ENCODE results near the gene STIM1.
"Not testable (repeated sequence)": the region's sequence is repeated elsewhere in the genome, so short reads cannot be mapped to it uniquely, and the experiment has no call there.

The STIM1 gene

GRCh38 chr11:4084406-4085125, 229.1 kb downstream of the STIM1 start:
- no peak for DNase-seq

GRCh38 chr11:4085575-4085974, 230.1 kb downstream of the STIM1 start:
- no peak for DNase-seq

DNA sequence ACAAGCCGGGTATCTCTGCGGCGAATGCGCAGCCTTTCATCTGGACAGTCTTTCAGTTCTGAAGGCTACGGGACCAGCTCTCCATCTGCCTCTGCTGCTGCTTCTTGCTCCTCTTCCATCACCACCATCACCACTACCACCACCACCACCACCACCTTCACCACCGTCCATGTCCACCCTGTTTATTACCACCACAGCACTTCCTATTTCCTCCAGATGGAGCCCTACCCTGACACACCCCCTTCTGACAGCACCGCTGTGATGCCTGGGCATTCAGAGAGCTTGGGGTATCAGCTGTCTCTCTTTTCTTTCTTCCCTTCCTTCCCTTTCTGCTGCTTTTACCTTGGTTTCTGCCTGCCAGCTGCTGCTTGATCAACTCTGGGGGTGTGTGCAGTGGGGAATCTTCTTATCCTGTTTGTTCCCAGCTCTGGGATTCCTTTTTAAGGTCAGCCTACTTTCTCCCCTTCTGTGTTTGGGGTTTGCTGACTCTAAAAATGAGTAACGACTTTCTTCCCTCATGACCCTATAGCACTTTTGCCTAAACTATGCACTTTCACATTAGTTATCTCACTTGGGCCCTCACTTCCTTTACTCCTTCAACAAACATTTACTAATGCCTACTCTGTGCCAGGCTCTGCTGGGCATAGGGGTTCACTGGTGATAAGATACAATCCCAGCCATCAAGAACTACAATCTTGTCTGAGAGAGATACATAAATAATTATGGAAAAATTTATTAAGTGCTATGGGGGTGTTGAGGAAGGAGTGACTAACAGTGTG, 231.3 kb downstream of the STIM1 start:
- DNase-seq, result no peak

- no peak for DNase-seq
Measured at GRCh38 chr11:4087551-4087950, 232.1 kb downstream of the STIM1 start.

DNA sequence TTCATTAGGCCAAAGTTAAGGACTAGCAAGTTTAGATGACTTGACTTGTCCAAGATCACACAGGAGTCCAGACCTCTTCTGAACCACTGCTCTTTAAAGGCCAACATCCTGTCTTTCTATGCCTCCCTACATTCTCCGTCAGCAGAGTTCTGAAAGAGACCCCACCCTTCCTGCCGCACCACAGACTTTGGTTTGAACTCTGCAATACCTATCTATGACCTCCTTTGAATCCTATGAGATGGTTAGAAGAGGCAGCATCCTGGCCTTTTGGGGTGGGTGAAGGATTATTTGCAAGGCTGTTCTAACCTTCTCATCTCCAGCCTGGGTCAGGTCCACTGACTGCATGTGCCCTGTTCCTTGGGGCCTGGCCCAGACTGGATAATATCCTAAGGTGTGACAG, 234.8 kb downstream of the STIM1 start:
- no peak for DNase-seq

DNA sequence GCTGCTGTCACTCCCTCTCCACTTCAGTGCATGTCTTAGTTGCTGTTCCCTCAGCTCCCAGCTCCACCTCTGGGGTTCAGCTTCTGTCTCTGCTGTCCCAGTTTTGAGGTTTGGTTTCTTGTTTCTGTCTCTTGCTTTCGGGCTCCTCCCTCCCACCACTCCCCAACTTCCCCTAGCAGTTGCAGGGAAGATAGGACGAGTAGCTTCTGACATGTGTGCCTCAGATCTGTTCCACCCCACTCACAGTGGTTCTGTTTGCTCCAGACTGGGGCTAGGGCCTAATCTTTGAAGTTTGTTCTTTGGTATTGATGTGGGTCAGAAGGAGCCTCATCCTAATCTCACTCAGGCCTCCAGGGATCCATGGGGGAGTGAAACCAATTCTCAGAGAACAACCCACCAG, 236.6 kb downstream of the STIM1 start:
- DNase-seq, result no peak

DNA sequence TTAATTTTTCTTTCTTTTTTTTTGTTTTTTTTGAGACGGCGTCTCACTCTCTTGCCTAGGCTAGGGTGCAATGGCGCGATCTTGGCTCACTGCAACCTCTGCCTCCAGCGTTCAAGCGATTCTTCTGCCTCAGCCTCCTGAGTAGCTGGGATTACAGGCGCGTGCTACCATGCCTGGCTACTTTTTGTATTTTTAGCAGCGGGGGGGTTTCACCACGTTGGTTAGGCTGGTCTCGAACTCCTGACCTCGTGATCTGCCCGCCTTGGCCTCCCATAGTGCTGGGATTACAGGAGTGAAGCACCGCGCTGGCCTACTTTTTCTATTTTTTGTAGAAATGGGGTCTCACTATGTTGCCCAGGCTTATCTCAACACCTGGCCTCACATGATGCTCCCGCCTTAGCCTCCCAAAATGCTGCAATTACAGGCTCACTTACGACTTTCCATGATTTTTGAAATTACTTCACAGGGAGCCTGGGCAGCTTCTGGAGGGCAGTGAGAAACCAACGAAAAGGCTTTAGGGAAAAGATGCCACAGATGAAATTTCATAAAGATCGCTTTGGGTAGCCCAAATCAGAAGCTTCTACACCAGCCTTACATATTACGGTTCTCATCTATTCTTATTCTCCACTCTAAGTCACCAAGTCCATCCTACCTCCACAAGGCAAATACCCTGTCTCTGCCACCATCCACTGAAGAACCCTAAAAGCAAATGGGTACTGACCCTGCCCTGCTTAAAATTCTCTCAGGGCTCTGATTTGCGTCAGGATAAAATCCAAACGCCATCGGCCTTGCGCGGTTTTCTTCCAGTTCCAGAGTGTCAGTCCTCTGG, 238.3 kb downstream of the STIM1 start:
- DNase-seq, result no peak

- peak; percentile 92 for DNase-seq
Measured at GRCh38 chr11:4094348-4095291, 239.2 kb downstream of the STIM1 start, which contains the start of gene RRM1. Gene RRM1 (plus strand): TSS chr11:4094799. CDS start chr11:4095013, 214 bp downstream.

DNA sequence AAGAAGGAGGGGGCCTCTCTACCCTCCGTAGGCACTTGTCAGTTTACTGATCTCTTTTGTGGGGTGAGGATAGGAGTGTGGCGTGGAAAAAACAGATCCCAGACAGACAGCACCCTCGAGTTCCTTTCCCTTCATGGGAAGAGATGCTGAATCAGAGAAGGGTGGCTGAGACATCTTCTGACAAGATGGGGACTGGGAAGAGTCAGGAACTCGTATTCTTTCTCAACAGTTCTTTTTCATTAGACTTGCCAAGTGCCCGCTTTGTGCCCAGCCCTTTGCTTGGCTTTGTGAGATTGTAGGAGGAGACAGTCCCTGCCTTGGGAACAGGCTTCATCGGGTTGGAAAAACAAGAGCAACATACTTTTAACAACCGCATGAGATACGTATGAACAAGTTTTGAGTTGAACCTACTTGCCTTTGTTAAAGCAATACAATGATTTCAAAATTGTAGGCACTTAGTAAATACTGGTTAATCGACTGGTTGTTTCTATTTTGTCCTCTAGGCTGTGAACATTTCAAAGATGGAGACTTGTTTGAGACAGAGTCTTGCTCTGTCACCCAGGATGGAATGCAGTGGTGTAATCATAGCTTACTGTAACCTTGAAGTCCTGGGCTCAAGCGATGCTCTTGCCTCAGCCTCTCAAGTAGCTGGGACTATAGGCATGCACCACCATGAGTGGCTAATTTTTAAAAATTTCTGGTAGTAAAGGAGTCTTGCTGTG, 240.2 kb downstream of the STIM1 start:
- no peak for DNase-seq

DNA sequence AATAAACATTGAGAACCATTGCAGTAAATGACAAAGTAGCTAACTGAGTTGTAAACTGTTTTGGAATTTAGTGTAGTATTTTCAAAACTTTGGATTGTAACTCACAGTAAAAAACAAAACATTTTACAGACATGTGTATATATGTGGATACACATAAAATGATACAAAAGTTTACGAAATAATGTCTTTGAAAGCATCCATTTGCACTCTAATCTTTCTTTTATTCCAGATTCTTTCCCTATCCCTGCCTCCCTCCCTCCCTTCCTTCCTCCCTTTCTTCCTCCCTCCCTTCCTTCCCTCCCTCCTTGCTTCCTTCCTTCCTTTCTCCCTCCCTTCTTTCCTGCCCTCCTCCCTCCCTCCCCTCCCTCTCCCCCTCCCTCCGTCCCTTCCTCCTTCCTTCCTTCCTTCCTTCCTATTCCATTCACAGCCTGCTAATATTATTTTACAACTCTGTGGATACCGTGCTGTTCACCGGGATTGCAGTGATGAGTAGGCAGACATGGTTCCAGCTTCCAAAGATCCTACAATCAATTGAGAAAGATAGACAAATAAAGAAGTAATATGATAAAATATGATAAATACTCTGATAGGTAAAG, 242.7 kb downstream of the STIM1 start:
- no peak for DNase-seq

GRCh38 chr11:4102711-4103110, 247.2 kb downstream of the STIM1 start:
- DNase-seq, result no peak

DNA sequence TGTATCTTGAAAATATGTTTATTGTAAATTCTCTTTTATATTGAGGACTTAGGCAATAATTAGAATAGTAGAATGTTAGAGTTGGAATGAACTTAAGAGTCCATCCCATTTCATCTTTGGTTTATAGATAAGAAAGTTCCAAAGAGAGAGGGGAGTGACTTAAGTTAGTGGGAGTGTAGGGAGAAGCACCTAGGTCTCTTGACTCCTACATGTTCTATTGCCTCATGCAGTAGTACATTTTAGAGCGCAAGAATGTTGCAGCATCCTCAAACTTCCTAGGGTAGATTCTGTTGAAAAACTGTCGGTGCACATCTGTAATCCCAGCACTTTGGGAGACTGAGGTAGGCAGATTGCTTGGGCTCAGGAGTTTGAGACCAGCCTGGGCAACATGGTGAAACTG, 247.8 kb downstream of the STIM1 start:
- DNase-seq, result no peak

GRCh38 chr11:4105916-4106315, 250.5 kb downstream of the STIM1 start:
- DNase-seq, result no peak

DNA sequence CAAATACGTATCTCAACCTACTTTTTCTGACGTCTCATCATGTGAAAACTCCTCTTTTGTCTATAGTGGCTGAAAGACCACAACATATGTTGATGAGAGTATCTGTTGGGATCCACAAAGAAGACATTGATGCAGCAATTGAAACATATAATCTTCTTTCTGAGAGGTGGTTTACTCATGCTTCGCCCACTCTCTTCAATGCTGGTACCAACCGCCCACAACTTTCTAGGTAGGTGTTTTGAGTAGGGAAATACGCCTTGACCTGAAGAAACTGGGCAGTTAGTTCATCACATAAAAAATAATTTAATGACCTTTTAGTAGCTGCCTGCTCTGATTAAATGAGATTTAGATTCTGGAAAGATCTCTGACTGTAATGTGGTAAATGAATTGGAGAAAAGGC, 256.4 kb downstream of the STIM1 start:
- no peak for DNase-seq

DNA sequence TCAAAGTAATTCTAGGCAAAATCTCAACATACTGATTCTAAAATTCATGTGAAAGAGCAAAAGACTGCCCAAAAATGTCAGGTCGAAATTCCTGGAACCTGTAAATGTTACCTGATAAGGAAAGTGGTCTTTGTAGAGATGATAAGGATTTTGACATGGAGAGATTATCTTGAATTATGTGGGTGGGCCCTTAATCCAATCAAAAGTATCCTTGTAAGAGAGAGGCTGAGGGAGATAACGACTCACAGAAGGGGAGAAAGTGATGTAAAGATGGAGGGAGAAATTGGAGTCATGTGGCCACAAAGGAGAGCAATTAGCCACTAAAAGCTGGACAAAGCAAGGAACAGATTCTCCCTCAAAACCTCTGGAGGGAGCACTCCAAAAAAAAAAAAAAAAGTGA, 259.7 kb downstream of the STIM1 start:
- no peak for DNase-seq

GRCh38 chr11:4118107-4118506, 262.6 kb downstream of the STIM1 start:
- no peak for DNase-seq

GRCh38 chr11:4123218-4123617, 267.8 kb downstream of the STIM1 start:
- DNase-seq, result no peak

GRCh38 chr11:4125141-4125540, 269.7 kb downstream of the STIM1 start:
- no peak for DNase-seq

GRCh38 chr11:4127357-4127756, 271.9 kb downstream of the STIM1 start:
- no peak for DNase-seq

GRCh38 chr11:4130219-4130618, 274.8 kb downstream of the STIM1 start:
- not testable (repeated sequence) for DNase-seq

GRCh38 chr11:4134806-4135205, 279.3 kb downstream of the STIM1 start:
- no peak for DNase-seq
